Panc1 (cell line): Measurements from ENCODE around the gene LRRK1.

Source experiments
- POLR2AphosphoS5 ChIP-seq: IDR thresholded peaks from 2 replicates; pipeline ENCODE4 v1.6.1; 2012; ENCODE audit warnings: mild to moderate bottlenecking, low read depth, low read length, moderate library complexity
- TF ChIP-seq, protein P1 (sequence below): fragments of 450-650 bp; IDR thresholded peaks from 2 replicates; pipeline ENCODE4 v1.5.1; 2017; ENCODE audit warnings: mild to moderate bottlenecking

DNA sequence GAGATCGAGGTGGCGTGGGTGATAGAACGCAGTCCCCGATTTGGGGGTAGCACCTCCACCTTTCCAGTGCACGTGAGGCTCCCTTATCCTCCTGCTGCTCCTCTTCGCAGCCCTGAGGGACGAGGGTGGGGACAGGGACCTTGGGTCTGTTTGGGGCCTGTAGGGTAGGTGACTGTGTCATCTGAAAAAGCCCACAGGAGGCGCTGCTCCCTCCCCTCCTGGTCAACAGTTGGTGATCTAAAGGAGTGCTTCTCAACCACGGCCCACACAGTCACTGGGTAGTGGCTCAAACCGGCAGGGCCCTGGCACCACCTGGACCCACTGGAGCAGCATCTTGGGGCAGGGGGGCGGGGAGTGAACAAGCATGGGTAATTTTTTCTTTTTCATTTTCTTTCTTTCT is 7.1 kb downstream of the LRRK1 start:
- no peak for TF ChIP-seq POLR2AphosphoS5
- TF ChIP-seq, protein P1, sequence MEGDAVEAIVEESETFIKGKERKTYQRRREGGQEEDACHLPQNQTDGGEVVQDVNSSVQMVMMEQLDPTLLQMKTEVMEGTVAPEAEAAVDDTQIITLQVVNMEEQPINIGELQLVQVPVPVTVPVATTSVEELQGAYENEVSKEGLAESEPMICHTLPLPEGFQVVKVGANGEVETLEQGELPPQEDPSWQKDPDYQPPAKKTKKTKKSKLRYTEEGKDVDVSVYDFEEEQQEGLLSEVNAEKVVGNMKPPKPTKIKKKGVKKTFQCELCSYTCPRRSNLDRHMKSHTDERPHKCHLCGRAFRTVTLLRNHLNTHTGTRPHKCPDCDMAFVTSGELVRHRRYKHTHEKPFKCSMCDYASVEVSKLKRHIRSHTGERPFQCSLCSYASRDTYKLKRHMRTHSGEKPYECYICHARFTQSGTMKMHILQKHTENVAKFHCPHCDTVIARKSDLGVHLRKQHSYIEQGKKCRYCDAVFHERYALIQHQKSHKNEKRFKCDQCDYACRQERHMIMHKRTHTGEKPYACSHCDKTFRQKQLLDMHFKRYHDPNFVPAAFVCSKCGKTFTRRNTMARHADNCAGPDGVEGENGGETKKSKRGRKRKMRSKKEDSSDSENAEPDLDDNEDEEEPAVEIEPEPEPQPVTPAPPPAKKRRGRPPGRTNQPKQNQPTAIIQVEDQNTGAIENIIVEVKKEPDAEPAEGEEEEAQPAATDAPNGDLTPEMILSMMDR = no peak; the same call in 1 of the 2 replicates
